Heart right ventricle (tissue), 16 donors: ENCODE measurements around the gene OR11H6. TPM values are rescaled to one million over a fixed set of nuclear protein-coding genes. Genes with fewer than 3 reads are reported as not detected.
"Not testable (repeated sequence)": the region's sequence is repeated elsewhere in the genome, so short reads cannot be mapped to it uniquely, and the experiment has no call there.

Experiments
- ATAC-seq, 8 donors: fragments of 200-7000 bp; cut with Tn5 transposase; one replicate each; pipeline ENCODE4 v1.9.1; 2020; ENCODE audit warnings: mild to moderate bottlenecking in 8 of 8, moderate library complexity in 8 of 8, moderate number of reproducible peaks in 1 of 8
- DNase-seq, 2 donors: peaks; one replicate each; pipeline ENCODE4 v3.0.0-alpha.2; 2020
- H3K27ac ChIP-seq, 10 donors: fragments of 200-600 bp; sonication (generic) in 2 of 10; one replicate each; pipeline versions ENCODE4 v1.5.0 to v1.8.0; 2020 to 2022; ENCODE audit warnings: mild to moderate bottlenecking in 3 of 10
- H3K27me3 ChIP-seq, 7 donors: fragments of 200-600 bp; one replicate each; pipeline ENCODE4 v1.8.0; 2021 to 2022; ENCODE audit warnings: mild to moderate bottlenecking in 2 of 7
- H3K36me3 ChIP-seq, 9 donors: fragments of 200-600 bp; sonication (generic) in 1 of 9; one replicate each; pipeline versions ENCODE4 v1.5.0 to v1.8.0; 2020 to 2022; ENCODE audit warnings: mild to moderate bottlenecking in 2 of 9
- H3K4me1 ChIP-seq, 9 donors: fragments of 200-600 bp; sonication (generic) in 1 of 9; one replicate each; pipeline versions ENCODE4 v1.5.0 to v1.8.0; 2020 to 2022; ENCODE audit warnings: mild to moderate bottlenecking in 4 of 9
- H3K4me3 ChIP-seq, 10 donors: fragments of 200-600 bp; sonication (generic) in 2 of 10; one replicate each; pipeline versions ENCODE4 v1.5.0 to v1.8.0; 2020 to 2022; ENCODE audit warnings: mild to moderate bottlenecking in 7 of 10, moderate library complexity in 2 of 10
- H3K9me3 ChIP-seq, 11 donors: fragments of 200-600 bp in 10 of 11; sonication (generic) in 2 of 11; one replicate each; pipeline versions ENCODE4 v1.5.0 to v1.8.0; 2013 to 2022; ENCODE audit warnings: mild to moderate bottlenecking in 2 of 11, control low read depth in 1 of 11, moderate library complexity in 1 of 11
- CTCF ChIP-seq, 9 donors: fragments of 200-600 bp; sonication (generic) in 2 of 9; IDR thresholded peaks; one replicate each; pipeline versions ENCODE4 v1.5.0 to v1.8.0; 2021 to 2022; ENCODE audit warnings: antibody characterized with exemption in 9 of 9, mild to moderate bottlenecking in 5 of 9, moderate library complexity in 1 of 9
- WGBS, 2 donors: extraction: QIAGEN DNeasy Blood & Tissue Kit; methylation state at CpG; one replicate each; pipeline ENCODE4 v1.1.7; 2013; ENCODE audit warnings: inconsistent platforms in 1 of 2; 5-methylcytosine and 5-hydroxymethylcytosine counted together
- intact Hi-C, 10 donors: fragments of 100-400 bp; cut with DNase I; formaldehyde crosslinking; loops; one replicate each; pipeline versions ENCODE4 v1.11.1 to v1.14.2; 2022
- polyA plus RNA-seq, 2 donors: library from polyadenylated mRNA; stranded (reverse); fragments of 200-250 nt; gene quantifications; one replicate each; pipeline ENCODE4 v1.2.3, GENCODE V29; 2013
- total RNA-seq, 10 donors: library from RNA; stranded (reverse); fragmentation: NEBNext Ultra II Directional in 3 of 10; extraction: Animal tissue kit (Norgen Biotek cat#: 25700) in 3 of 10; gene quantifications; one replicate each; pipeline versions ENCODE4 v1.2.1 to v1.2.4, GENCODE V29; 2021 to 2023
- donor health status: Arrhythmogenic right ventricular cardiomyopathy.
- donor health status: ischemic (EF 13 %, LVEDD 7.1; RV severe dilation, severe dysfunction).
- donor health status: healthy with polysubstance abuse.
- donor health status: DM: no; HTN: yes; CAD: no.
- donor health status: DM: no; HTN: no; CAD: no.
- donor health status: ischemic (EF 25% LVEDD 6.9; RV normal size, moderate dysfunction).
- donor health status: ischemic (EF 25% LVEDD 5.7; RV mildly dilated, moderate dysfunction).
- donor health status: healthy.
- donor health status: DM: yes; HTN: yes; CAD: no.
- donor health status: Ischemic cardiomyopathy.
- donor health status: ischemic (EF 35%, LVEDD 5.7; RV mildly dilated, moderate dysfunction).
- donor health status: nonischemic (EF 11% LVEDD 7.7; RV severe dilation, severe dysfunction).
- donor health status: DM: yes; HTN: yes; CAD: no.
- donor health status: PGD.
- donor health status: ischemic (EF 29% LVEDD 5.4; RV normal size, mild dysfunction).
- donor health status: nonischemic (EF 23%, LVEDD 6.1; RV moderate dilation, normal function).

The OR11H6 gene
- total and polyA plus RNA-seq, 12 donors: not detected

GRCh38 chr14:20191396-20191795 lies 32.1 kb upstream of the OR11H6 start:
- ATAC-seq (no peak), DNase-seq (no peak)
- Histone ChIP-seq H3K9me3 (no peaks in the 10 kb centered on the region), H3K27me3 (peaks cover 0 to 13% (median 0%) of the 10 kb centered on the region in 7 donors), H3K27ac (no peak overlapping the region), H3K4me1 (no peaks in the 10 kb centered on the region), H3K4me3 (no peak overlapping the region), H3K36me3 (no peaks in the 10 kb centered on the region)
- WGBS, 2 donors: 71 to 74% methylated on average over 3 of the region's 3 CpGs
- intact Hi-C loops: no loop called here
- TF ChIP-seq CTCF (IDR thresholded peaks at IDR 0.05): no peak

GRCh38 chr14:20194101-20194500 lies 29.4 kb upstream of the OR11H6 start:
- H3K4me1 ChIP-seq: no peaks in the 10 kb centered on the region
- H3K9me3 ChIP-seq: no peaks in the 10 kb centered on the region
- H3K27me3 ChIP-seq: peaks cover 0 to 15% (median 0%) of the 10 kb centered on the region in 7 donors
- no peak overlapping the region for H3K27ac ChIP-seq
- no peak for TF ChIP-seq CTCF (IDR thresholded peaks at IDR 0.05)
- no peak overlapping the region for H3K4me3 ChIP-seq
- ATAC-seq: no peak
- H3K36me3 ChIP-seq: no peaks in the 10 kb centered on the region
- intact Hi-C loops: no loop called here
- DNase-seq: no peak

- H3K4me3 ChIP-seq, H3K27ac ChIP-seq, DNase-seq, intact Hi-C loops, H3K36me3 ChIP-seq, H3K4me1 ChIP-seq, H3K9me3 ChIP-seq, ATAC-seq: not testable (repeated sequence)
- WGBS, 2 donors: 62 to 64% methylated on average over 6 of the region's 6 CpGs
- peaks cover 0 to 23% (median 0%) of the 10 kb centered on the region in 7 donors for H3K27me3 ChIP-seq
Measured at GRCh38 chr14:20195170-20195569, 28.3 kb upstream of the OR11H6 start.

GRCh38 chr14:20195911-20196310 lies 27.6 kb upstream of the OR11H6 start:
- H3K27ac ChIP-seq: no peak overlapping the region
- TF ChIP-seq CTCF (IDR thresholded peaks at IDR 0.05): no peak
- no peak overlapping the region for H3K4me3 ChIP-seq
- WGBS, 2 donors: 12 to 15% methylated on average over 2 of the region's 2 CpGs
- intact Hi-C loops: no loop called here
- H3K36me3 ChIP-seq: no peaks in the 10 kb centered on the region
- peaks cover 0 to 23% (median 0%) of the 10 kb centered on the region in 7 donors for H3K27me3 ChIP-seq
- no peak for DNase-seq
- ATAC-seq: no peak
- H3K4me1 ChIP-seq: no peaks in the 10 kb centered on the region
- H3K9me3 ChIP-seq: no peaks in the 10 kb centered on the region

GRCh38 chr14:20197459-20197858 lies 26.1 kb upstream of the OR11H6 start:
- Histone ChIP-seq H3K36me3 (no peaks in the 10 kb centered on the region), H3K4me3 (no peak overlapping the region), H3K4me1 (no peaks in the 10 kb centered on the region), H3K27me3 (peaks cover 0 to 25% (median 0%) of the 10 kb centered on the region in 7 donors), H3K27ac (no peak overlapping the region), H3K9me3 (no peaks in the 10 kb centered on the region)
- WGBS, 2 donors: 68 to 73% methylated on average over 6 of the region's 6 CpGs
- intact Hi-C loops: no loop called here
- no peak for TF ChIP-seq CTCF (IDR thresholded peaks at IDR 0.05)
- ATAC-seq: peak in 2 of 8 donors; percentile 24 to 35
- DNase-seq: no peak
